A549 (cell line): ENCODE data around the gene CDC42BPG. TPM values are rescaled to one million over a fixed set of nuclear protein-coding genes. Genes with fewer than 3 reads are reported as not detected.

Experiments used
- ATAC-seq, 2 experiments: fragments of 200-7000 bp in 1 of 2; fragments of >200 bp in 1 of 2; cut with Nextera tagmentation in 1 of 2; cut with Tn5 transposase in 1 of 2; 3 replicates each; pipeline versions ENCODE4 v1.8.0 to v1.9.1; 2018 to 2020; ENCODE audit warnings: mild to moderate bottlenecking in 1 of 2, moderate library complexity in 1 of 2
- CTCF ChIA-PET: fragments of 300-600 bp; sonication (Branson Sonifier 250); formaldehyde crosslinking; extraction: SDS; loops from one replicate; lab custom pipeline; 2021; ENCODE audit warnings: antibody characterized with exemption, inconsistent platforms; lab: Yijun Ruan, JAX
- POLR2A ChIA-PET: fragments of 350-600 bp; formaldehyde crosslinking; extraction: SDS; loops from one replicate; lab custom pipeline; 2021; ENCODE audit warnings: antibody characterized with exemption, inconsistent platforms; lab: Yijun Ruan, JAX
- DNase-seq, 2 experiments: peaks; one replicate each; pipeline versions ENCODE4 v3.0.0 to v3.0.0-alpha.2; 2011 to 2016; ENCODE audit warnings: low read depth in 1 of 2, low spot score in 1 of 2
- FAIRE-seq: peaks from 2 replicates; lab custom pipeline; 2011; peaks lifted over from hg19 to GRCh38; lab: Jason Lieb, UNC
- H3K27ac ChIP-seq, 2 experiments: fragments of >200 bp; sonication (Bioruptor Twin); formaldehyde crosslinking; 3 replicates each; pipeline ENCODE4 v1.5.1; 2016 to 2017
- H3K4me1 ChIP-seq: fragments of >200 bp; sonication (Bioruptor Twin); formaldehyde crosslinking; 3 replicates; pipeline ENCODE4 v1.6.1; 2016
- H3K4me2 ChIP-seq: fragments of >200 bp; sonication (Bioruptor Twin); formaldehyde crosslinking; 3 replicates; pipeline ENCODE4 v1.6.1; 2016
- H3K4me3 ChIP-seq: fragments of >200 bp; sonication (Bioruptor Twin); formaldehyde crosslinking; 3 replicates; pipeline ENCODE4 v1.5.1; 2016
- H3K9me3 ChIP-seq: fragments of >200 bp; sonication (Bioruptor Twin); formaldehyde crosslinking; 3 replicates; pipeline ENCODE4 v1.6.1; 2016
- ATOH8 ChIP-seq: fragments of 250-450 bp; sonication (Bioruptor Pico); IDR thresholded peaks from 2 replicates; pipeline ENCODE4 v1.5.0; 2020; ENCODE audit warnings: low read depth, mild to moderate bottlenecking, moderate library complexity
- BHLHE40 ChIP-seq: IDR thresholded peaks from 2 replicates; pipeline ENCODE4 v1.6.1; 2012; ENCODE audit warnings: low read depth, low read length, inconsistent platforms
- CBX2 ChIP-seq: fragments of 200-600 bp; sonication (generic); IDR thresholded peaks from 2 replicates; pipeline ENCODE4 v1.6.1; 2016; ENCODE audit warnings: low read depth, mild to moderate bottlenecking, borderline replicate concordance
- CEBPB ChIP-seq, 2 experiments: fragments of >200 bp in 1 of 2; sonication (Bioruptor Twin) in 1 of 2; formaldehyde crosslinking in 1 of 2; IDR thresholded peaks; 2 replicates each; pipeline ENCODE4 v1.6.1; 2012 to 2016
- EHMT2 ChIP-seq: fragments of 200-600 bp; sonication (generic); IDR thresholded peaks from 2 replicates; pipeline ENCODE4 v1.6.1; 2016; ENCODE audit warnings: antibody characterized with exemption, low read depth, mild to moderate bottlenecking, moderate library complexity
- FOSB ChIP-seq: fragments of 250-450 bp; sonication (Bioruptor Pico); IDR thresholded peaks from 2 replicates; pipeline ENCODE4 v1.5.0; 2020; ENCODE audit warnings: mild to moderate bottlenecking, moderate library complexity
- FOXS1 ChIP-seq: fragments of 250-450 bp; sonication (Bioruptor Pico); IDR thresholded peaks from 2 replicates; pipeline ENCODE4 v1.5.0; 2020; ENCODE audit warnings: mild to moderate bottlenecking, moderate library complexity
- HES2 ChIP-seq: fragments of >200 bp; sonication (Bioruptor Twin); formaldehyde crosslinking; IDR thresholded peaks from 2 replicates; pipeline ENCODE4 v1.6.1; 2016
- HEYL ChIP-seq: fragments of 250-450 bp; sonication (Bioruptor Pico); IDR thresholded peaks from 2 replicates; pipeline ENCODE4 v1.8.0; 2021; ENCODE audit warnings: mild to moderate bottlenecking, moderate library complexity
- HOXB13 ChIP-seq: fragments of 250-450 bp; sonication (Bioruptor Pico); IDR thresholded peaks from 2 replicates; pipeline ENCODE4 v1.5.0; 2020; ENCODE audit warnings: low read depth, mild to moderate bottlenecking, moderate library complexity
- HOXB5 ChIP-seq: fragments of 250-450 bp; sonication (Bioruptor Pico); IDR thresholded peaks from 2 replicates; pipeline ENCODE4 v1.5.0; 2020; ENCODE audit warnings: mild to moderate bottlenecking, moderate library complexity
- MAFK ChIP-seq: fragments of 450-650 bp; IDR thresholded peaks from 2 replicates; pipeline ENCODE4 v1.6.1; 2014; ENCODE audit not compliant: partially characterized antibody
- MYC ChIP-seq: IDR thresholded peaks from 2 replicates; pipeline ENCODE4 v1.6.1; 2012; ENCODE audit warnings: mild to moderate bottlenecking, inconsistent platforms, low read length, improper control_type of control experiment, borderline replicate concordance
- NFE2L2 ChIP-seq: fragments of 150-350 bp; conservative IDR thresholded peaks from 2 replicates; pipeline ENCODE4 v1.6.1; 2014; ENCODE audit warnings: low read length
- NPAS2 ChIP-seq: fragments of 250-450 bp; sonication (Bioruptor Pico); IDR thresholded peaks from 2 replicates; pipeline ENCODE4 v1.8.0; 2022; ENCODE audit warnings: mild to moderate bottlenecking, moderate library complexity, borderline replicate concordance
- NR3C1 ChIP-seq: fragments of >200 bp; sonication (Bioruptor Twin); formaldehyde crosslinking; IDR thresholded peaks from 3 replicates; pipeline ENCODE4 v1.6.1; 2017
- PBX3 ChIP-seq: IDR thresholded peaks from 2 replicates; pipeline ENCODE4 v1.6.1; 2012
- PHF8 ChIP-seq: fragments of 200-600 bp; sonication (generic); IDR thresholded peaks from 2 replicates; pipeline ENCODE4 v1.6.1; 2016; ENCODE audit warnings: low read depth, mild to moderate bottlenecking, antibody characterized with exemption, moderate library complexity, borderline replicate concordance
- POLR2A ChIP-seq: IDR thresholded peaks from 2 replicates; pipeline ENCODE4 v1.6.1; 2012; ENCODE audit warnings: mild to moderate bottlenecking, low read length
- RAD21 ChIP-seq, 2 experiments: fragments of >200 bp in 1 of 2; sonication (Bioruptor Twin) in 1 of 2; formaldehyde crosslinking in 1 of 2; IDR thresholded peaks in 1 of 2; conservative IDR thresholded peaks in 1 of 2; 2 replicates in 1 of 2; 3 replicates in 1 of 2; pipeline ENCODE4 v1.6.1; 2012 to 2018; ENCODE audit warnings: inconsistent platforms in 1 of 2
- RCOR1 ChIP-seq: fragments of 150-350 bp; IDR thresholded peaks from 2 replicates; pipeline ENCODE4 v1.6.1; 2014; ENCODE audit warnings: antibody characterized with exemption, low read length, low read depth
- RFX5 ChIP-seq: fragments of 450-650 bp; IDR thresholded peaks from 2 replicates; pipeline ENCODE4 v1.7.1; 2014; ENCODE audit warnings: antibody characterized with exemption, mild to moderate bottlenecking, moderate library complexity
- RNF2 ChIP-seq: fragments of 200-600 bp; sonication (generic); IDR thresholded peaks from 2 replicates; pipeline ENCODE4 v1.6.1; 2016; ENCODE audit warnings: low read depth, mild to moderate bottlenecking, antibody characterized with exemption, moderate library complexity, borderline replicate concordance
- SREBF2 ChIP-seq: fragments of 450-650 bp; IDR thresholded peaks from 2 replicates; pipeline ENCODE4 v1.6.1; 2014; ENCODE audit warnings: mild to moderate bottlenecking, moderate library complexity
- USF2 ChIP-seq: fragments of 450-650 bp; IDR thresholded peaks from 2 replicates; pipeline ENCODE4 v1.6.1; 2014; ENCODE audit warnings: antibody characterized with exemption
- ZC3H11A ChIP-seq: fragments of 450-650 bp; IDR thresholded peaks from 2 replicates; pipeline ENCODE4 v1.6.1; 2014; ENCODE audit warnings: antibody characterized with exemption, mild to moderate bottlenecking
- ZFP36 ChIP-seq: fragments of 450-650 bp; IDR thresholded peaks from 2 replicates; pipeline ENCODE4 v1.6.1; 2014; ENCODE audit warnings: borderline replicate concordance; ENCODE audit not compliant: partially characterized antibody
- ZNF302 ChIP-seq: fragments of 250-450 bp; sonication (Bioruptor Pico); IDR thresholded peaks from 2 replicates; pipeline ENCODE4 v1.9.0; 2021; ENCODE audit warnings: inconsistent platforms, mild to moderate bottlenecking, moderate library complexity
- ZSCAN20 ChIP-seq: fragments of 250-450 bp; sonication (Bioruptor Pico); IDR thresholded peaks from 2 replicates; pipeline ENCODE4 v1.8.0; 2022; ENCODE audit warnings: mild to moderate bottlenecking, moderate library complexity
- WGBS: methylation state at CpG from one replicate; pipeline ENCODE4 v1.1.6; 2017; ENCODE audit errors: missing lambda C conversion rate; 5-methylcytosine and 5-hydroxymethylcytosine counted together
- polyA plus RNA-seq, 4 experiments: library from polyadenylated mRNA; depleted of rRNA in 3 of 4; stranded (reverse); fragments of >200 nt; fragmentation: RNase III in 1 of 4; extraction: RNeasy Plus Mini Kit Qiagen cat#74134 plus additional on column Dnase treatment in 1 of 4; gene quantifications; 2 replicates in 3 of 4; 3 replicates in 1 of 4; pipeline ENCODE4 v1.2.3, GENCODE V29; 2011 to 2017

Gene CDC42BPG
- polyA plus RNA-seq, 2 of the 4 experiments (the other 2 are of a cell fraction), result 0.35 to 1.0 TPM

GRCh38 chr11:64855596-64856304, 11.3 kb upstream of the CDC42BPG start:
- no peak for DNase-seq
- no peak for TF ChIP-seq HOXB5 (CRISPR knock-in tag)
- TF ChIP-seq EHMT2, result no peak
- TF ChIP-seq ZSCAN20, result no peak
- TF ChIP-seq CEBPB (IDR thresholded peaks at IDR 0.05), result no peak
- no peak for TF ChIP-seq MAFK
- no peak for TF ChIP-seq ZFP36
- no peak for TF ChIP-seq FOSB (CRISPR knock-in tag)
- TF ChIP-seq RNF2, result no peak
- TF ChIP-seq FOXS1 (CRISPR knock-in tag), result no peak
- no peak for TF ChIP-seq NFE2L2
- no peak for TF ChIP-seq ZC3H11A
- no peak for TF ChIP-seq RFX5
- TF ChIP-seq PHF8, result no peak
- TF ChIP-seq, all 56 proteins: peak for 0
- ChIA-PET CTCF (interaction anchor here (0.6 to 39.4 kb wide), 6 partner anchors 5 to 255 kb away, joined by 3 to 1607 read pairs (median 240); partner anchors contain the start of genes ARL2, CDC42BPG and EHD1), POLR2A (interaction anchor here (1.0 to 2.9 kb wide), 6 partner anchors 13 to 77 kb away, joined by 3 to 27 read pairs (median 6); partner anchors contain the start of genes EHD1 and SF1)
- H3K4me3 ChIP-seq, result no peak overlapping the region
- H3K4me1 ChIP-seq, result peaks cover 70% of the 10 kb centered on the region
- WGBS, result 84% methylated on average over 19 of the region's 22 CpGs
- peak in 1 of 2 experiments; percentile 1; a peak in 1 of 6 replicates for ATAC-seq
- no peaks in the 10 kb centered on the region for H3K9me3 ChIP-seq
- peak overlapping the region; percentile 91 to 92 for H3K27ac ChIP-seq
- peak overlapping the region; percentile 78 for H3K4me2 ChIP-seq
- no peak for FAIRE-seq

GRCh38 chr11:64854534-64855502, 10.4 kb upstream of the CDC42BPG start:
- H3K4me3 ChIP-seq, result peak overlapping the region; percentile 10; the same call in 1 of the 3 replicates
- POLR2A ChIA-PET, result interaction anchor here (0.6 to 2.9 kb wide), 7 partner anchors 14 to 611 kb away, joined by 3 to 27 read pairs (median 6); partner anchors contain the start of genes EHD1, PPP2R5B and SF1
- peaks cover 77% of the 10 kb centered on the region for H3K4me1 ChIP-seq
- no peaks in the 10 kb centered on the region for H3K9me3 ChIP-seq
- CTCF ChIA-PET, result interaction anchor here (0.9 to 39.4 kb wide), 7 partner anchors 6 to 460 kb away, joined by 3 to 1607 read pairs (median 19); partner anchors contain the start of genes ARL2, CDC42BPG and EHD1
- DNase-seq, result peak; percentile 97
- peak; percentile 85 to 91 for ATAC-seq
- H3K4me2 ChIP-seq, result peak overlapping the region; percentile 78
- peak overlapping the region; percentile 91 to 92 for H3K27ac ChIP-seq
- 56% methylated on average over 36 of the region's 45 CpGs for WGBS
- FAIRE-seq, result peak; percentile 91
- TF ChIP-seq MAFK, result no peak
- TF ChIP-seq ATOH8 (CRISPR knock-in tag), result peak; percentile 98
- TF ChIP-seq POLR2A, result no peak
- TF ChIP-seq CBX2, result no peak
- TF ChIP-seq RCOR1, result no peak
- peak; percentile 93 for TF ChIP-seq ZNF302 (CRISPR knock-in tag)
- peak; percentile 92 for TF ChIP-seq FOXS1 (CRISPR knock-in tag)
- peak; percentile 89; the same call in 1 of the 2 replicates for TF ChIP-seq MYC
- peak; percentile 29 to 30; a peak in 4 of 5 replicates for TF ChIP-seq RAD21 (conservative IDR thresholded peaks at IDR 0.05 in 1 of 2, IDR thresholded peaks at IDR 0.05 in 1 of 2)
- 0 out of 2 replicates have a peak, but pooled peaks have one; percentile 79 for TF ChIP-seq ZSCAN20
- TF ChIP-seq USF2, result no peak
- peak; percentile 90 for TF ChIP-seq HOXB13
- no peak for TF ChIP-seq RFX5
- TF ChIP-seq RNF2, result no peak
- TF ChIP-seq CEBPB (IDR thresholded peaks at IDR 0.05), result peak in 1 of 2 experiments; percentile 66; a peak in 1 of 4 replicates
- TF ChIP-seq HEYL (CRISPR knock-in tag), result peak; percentile 63; the same call in 1 of the 2 replicates
- TF ChIP-seq NPAS2, result no peak
- TF ChIP-seq HES2, result no peak
- no peak for TF ChIP-seq PHF8
- no peak for TF ChIP-seq NR3C1
- no peak for TF ChIP-seq SREBF2
- TF ChIP-seq PBX3, result peak; percentile 87
- no peak for TF ChIP-seq BHLHE40
